SU-DHL-6 (cell line): ENCODE results near the gene DUSP5.
"Not testable (repeated sequence)": the region's sequence is repeated elsewhere in the genome, so short reads cannot be mapped to it uniquely, and the experiment has no call there.

Experiments used
- H2AFZ ChIP-seq: fragments of 200-600 bp; sonication (generic); 2 replicates; pipeline ENCODE4 v1.6.1; 2014; ENCODE audit warnings: low read depth, mild to moderate bottlenecking, moderate library complexity, mixed read lengths, antibody characterized with exemption, low read length; ENCODE audit not compliant: severe bottlenecking
- H3F3A ChIP-seq: fragments of 200-600 bp; shearing (Covaris generic); 2 replicates; pipeline ENCODE4 v1.6.0; 2016; ENCODE audit warnings: antibody characterized with exemption, mild to moderate bottlenecking; ENCODE audit not compliant: insufficient read depth
- H3K27ac ChIP-seq: fragments of 200-600 bp; sonication (generic); 2 replicates; pipeline ENCODE4 v1.5.1; 2016; ENCODE audit warnings: low read depth, mild to moderate bottlenecking, low read length, moderate library complexity, mixed read lengths
- H3K27me3 ChIP-seq: fragments of 200-600 bp; sonication (generic), shearing (Covaris generic); 2 replicates; pipeline ENCODE4 v1.6.0; 2014; ENCODE audit warnings: mild to moderate bottlenecking, low read length
- H3K36me3 ChIP-seq: fragments of 200-600 bp; sonication (generic); 2 replicates; pipeline ENCODE4 v1.6.1; 2014; ENCODE audit warnings: mild to moderate bottlenecking, low read length, mixed read lengths
- H3K4me2 ChIP-seq: fragments of 300-600, 200-600 bp; shearing (Covaris generic), sonication (generic); 2 replicates; pipeline ENCODE4 v1.6.0; 2014; ENCODE audit warnings: low read length, low read depth, mild to moderate bottlenecking; ENCODE audit not compliant: poor library complexity, severe bottlenecking
- H3K4me3 ChIP-seq: fragments of 200-600 bp; sonication (generic); 2 replicates; pipeline ENCODE4 v1.5.1; 2014; ENCODE audit warnings: antibody characterized with exemption, low read length, mild to moderate bottlenecking, mixed read lengths; ENCODE audit not compliant: insufficient read depth, poor library complexity, severe bottlenecking
- H3K79me2 ChIP-seq: fragments of 200-600 bp; sonication (generic); 2 replicates; pipeline ENCODE4 v1.6.1; 2014; ENCODE audit warnings: mild to moderate bottlenecking, low read length, moderate library complexity; ENCODE audit not compliant: insufficient read depth
- H3K9ac ChIP-seq: fragments of 200-600 bp; sonication (generic); 2 replicates; pipeline ENCODE4 v1.7.0; 2014; ENCODE audit warnings: mild to moderate bottlenecking, low read length
- H3K9me2 ChIP-seq: fragments of 200-600 bp; sonication (generic); replicated peaks from 2 replicates; pipeline ENCODE4 v1.6.1; 2014; ENCODE audit warnings: low read length; ENCODE audit not compliant: insufficient read depth
- H3K9me3 ChIP-seq: fragments of 200-600 bp; sonication (generic); 2 replicates; pipeline ENCODE4 v1.6.1; 2014; ENCODE audit warnings: low read length, mixed read lengths; ENCODE audit not compliant: insufficient read depth
- H4K20me1 ChIP-seq: fragments of 200-600 bp; sonication (generic); 2 replicates; pipeline ENCODE4 v1.6.1; 2014; ENCODE audit warnings: low read depth, mild to moderate bottlenecking, antibody characterized with exemption, low read length, moderate library complexity, mixed read lengths
- EZH2phosphoT487 ChIP-seq: fragments of 200-600 bp; sonication (generic), shearing (Covaris generic); conservative IDR thresholded peaks from 2 replicates; pipeline ENCODE4 v1.6.1; 2018; ENCODE audit warnings: mild to moderate bottlenecking, antibody characterized with exemption, low read length, moderate library complexity, mixed read lengths
- TF ChIP-seq, protein P1 (sequence below): fragments of 200-600 bp; sonication (generic); IDR thresholded peaks from one replicate; pipeline ENCODE4 v1.5.1; 2017; ENCODE audit warnings: antibody characterized with exemption, mild to moderate bottlenecking, low read length, moderate library complexity; ENCODE audit not compliant: insufficient read depth, poor library complexity, severe bottlenecking

DUSP5 gene

GRCh38 chr10:110461088-110461487 is 36.6 kb upstream of the DUSP5 start:
- H3K4me3 ChIP-seq = peak overlapping the region; percentile 35
- peak overlapping the region; percentile 65 for H3K27ac ChIP-seq
- no peaks in the 10 kb centered on the region for H3K36me3 ChIP-seq
- no peak for TF ChIP-seq EZH2phosphoT487
- TF ChIP-seq, protein P1, sequence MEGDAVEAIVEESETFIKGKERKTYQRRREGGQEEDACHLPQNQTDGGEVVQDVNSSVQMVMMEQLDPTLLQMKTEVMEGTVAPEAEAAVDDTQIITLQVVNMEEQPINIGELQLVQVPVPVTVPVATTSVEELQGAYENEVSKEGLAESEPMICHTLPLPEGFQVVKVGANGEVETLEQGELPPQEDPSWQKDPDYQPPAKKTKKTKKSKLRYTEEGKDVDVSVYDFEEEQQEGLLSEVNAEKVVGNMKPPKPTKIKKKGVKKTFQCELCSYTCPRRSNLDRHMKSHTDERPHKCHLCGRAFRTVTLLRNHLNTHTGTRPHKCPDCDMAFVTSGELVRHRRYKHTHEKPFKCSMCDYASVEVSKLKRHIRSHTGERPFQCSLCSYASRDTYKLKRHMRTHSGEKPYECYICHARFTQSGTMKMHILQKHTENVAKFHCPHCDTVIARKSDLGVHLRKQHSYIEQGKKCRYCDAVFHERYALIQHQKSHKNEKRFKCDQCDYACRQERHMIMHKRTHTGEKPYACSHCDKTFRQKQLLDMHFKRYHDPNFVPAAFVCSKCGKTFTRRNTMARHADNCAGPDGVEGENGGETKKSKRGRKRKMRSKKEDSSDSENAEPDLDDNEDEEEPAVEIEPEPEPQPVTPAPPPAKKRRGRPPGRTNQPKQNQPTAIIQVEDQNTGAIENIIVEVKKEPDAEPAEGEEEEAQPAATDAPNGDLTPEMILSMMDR = no peak
- no peaks in the 10 kb centered on the region for H3K9me2 ChIP-seq
- no peaks in the 10 kb centered on the region for H4K20me1 ChIP-seq
- peak overlapping the region; percentile 26; the same call in 1 of the 2 replicates for H3K9ac ChIP-seq
- H3K9me3 ChIP-seq = no peaks in the 10 kb centered on the region
- H3K27me3 ChIP-seq = no peaks in the 10 kb centered on the region
- peak overlapping the region; percentile 46 for H3K4me2 ChIP-seq
- H2AFZ ChIP-seq = no peak overlapping the region
- peaks cover 26% of the 10 kb centered on the region for H3F3A ChIP-seq
- no peaks in the 10 kb centered on the region for H3K79me2 ChIP-seq

DNA sequence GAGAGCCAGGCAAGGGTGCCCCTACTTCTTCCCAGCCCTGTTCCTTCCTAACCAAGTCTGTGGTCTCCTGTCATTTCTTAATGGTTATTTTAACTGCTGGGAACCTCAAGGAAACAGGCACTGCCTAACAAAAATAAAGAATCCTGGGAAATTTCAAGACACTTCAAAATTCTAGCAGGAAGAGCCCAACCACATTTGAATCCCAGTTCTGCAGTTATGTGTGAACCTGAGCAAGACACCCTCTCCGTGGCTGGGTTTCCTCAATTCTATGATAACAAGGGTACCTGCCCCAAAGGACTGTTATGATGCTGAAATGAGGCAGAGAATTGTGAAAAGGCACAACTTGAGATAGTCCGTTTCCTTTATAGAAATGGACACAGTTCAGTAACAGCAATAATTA is 36.2 kb upstream of the DUSP5 start:
- H3K27ac ChIP-seq = peak overlapping the region; percentile 65; the same call in 1 of the 2 replicates
- no peak overlapping the region for H3K4me2 ChIP-seq
- no peaks in the 10 kb centered on the region for H3K79me2 ChIP-seq
- no peak overlapping the region for H2AFZ ChIP-seq
- no peaks in the 10 kb centered on the region for H3K9me3 ChIP-seq
- H4K20me1 ChIP-seq = no peaks in the 10 kb centered on the region
- no peaks in the 10 kb centered on the region for H3K9me2 ChIP-seq
- no peaks in the 10 kb centered on the region for H3K36me3 ChIP-seq
- no peak for TF ChIP-seq EZH2phosphoT487
- H3K27me3 ChIP-seq = no peaks in the 10 kb centered on the region
- no peak overlapping the region for H3K4me3 ChIP-seq
- H3F3A ChIP-seq = peaks cover 26% of the 10 kb centered on the region
- no peak overlapping the region for H3K9ac ChIP-seq

GRCh38 chr10:110462166-110463095 is 35.3 kb upstream of the DUSP5 start:
- Histone ChIP-seq H3K36me3 (no peaks in the 10 kb centered on the region), H2AFZ (no peak overlapping the region), H3K27ac (no peak overlapping the region), H3K27me3 (no peaks in the 10 kb centered on the region), H3K9me2 (no peaks in the 10 kb centered on the region), H4K20me1 (no peaks in the 10 kb centered on the region), H3F3A (peaks cover 29% of the 10 kb centered on the region), H3K9me3 (no peaks in the 10 kb centered on the region), H3K79me2 (no peaks in the 10 kb centered on the region), H3K9ac (no peak overlapping the region), H3K4me3 (no peak overlapping the region), H3K4me2 (no peak overlapping the region)
- no peak for TF ChIP-seq EZH2phosphoT487
- TF ChIP-seq, protein P1 = no peak

DNA sequence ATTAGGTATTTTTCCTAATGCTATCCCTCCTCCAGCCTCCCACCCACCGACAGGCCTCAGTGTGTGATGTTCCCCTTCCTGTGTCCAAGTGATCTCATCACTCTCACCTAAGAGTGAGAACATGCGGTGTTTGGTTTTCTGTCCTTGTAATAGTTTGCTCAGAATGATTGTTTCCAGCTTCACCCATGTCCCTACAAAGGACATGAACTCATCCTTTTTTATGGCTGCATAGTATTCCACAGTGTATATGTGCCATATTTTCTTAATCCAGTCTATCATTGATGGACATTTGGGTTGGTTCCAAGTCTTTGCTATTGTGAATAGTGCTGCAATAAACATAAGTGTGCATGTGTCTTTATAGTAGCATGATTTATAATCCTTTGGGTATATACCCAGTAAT is 29.4 kb upstream of the DUSP5 start:
- not testable (repeated sequence) for H3K36me3 ChIP-seq

GRCh38 chr10:110470541-110470940 is 27.2 kb upstream of the DUSP5 start:
- not testable (repeated sequence) for H4K20me1 ChIP-seq, H3K27ac ChIP-seq, H2AFZ ChIP-seq, H3K9me3 ChIP-seq, H3K79me2 ChIP-seq, H3K27me3 ChIP-seq, H3K9me2 ChIP-seq, H3F3A ChIP-seq, H3K4me3 ChIP-seq, H3K36me3 ChIP-seq, H3K4me2 ChIP-seq, H3K9ac ChIP-seq

More for the DNA sequence above, 29.4 kb upstream of the DUSP5 start:
- not testable (repeated sequence) for H3K4me2 ChIP-seq, H2AFZ ChIP-seq, H4K20me1 ChIP-seq, H3K27me3 ChIP-seq, H3F3A ChIP-seq, H3K79me2 ChIP-seq, H3K9me2 ChIP-seq, H3K9me3 ChIP-seq, H3K9ac ChIP-seq, H3K27ac ChIP-seq, H3K4me3 ChIP-seq
